GM10847 (cell line): ENCODE results near the gene FARP1.

ENCODE experiments used
- POLR2A ChIP-seq: IDR thresholded peaks from 2 replicates; pipeline ENCODE4 v1.6.1; 2011; ENCODE audit not compliant: insufficient read length; ENCODE audit errors: extremely low read depth

Gene FARP1

DNA sequence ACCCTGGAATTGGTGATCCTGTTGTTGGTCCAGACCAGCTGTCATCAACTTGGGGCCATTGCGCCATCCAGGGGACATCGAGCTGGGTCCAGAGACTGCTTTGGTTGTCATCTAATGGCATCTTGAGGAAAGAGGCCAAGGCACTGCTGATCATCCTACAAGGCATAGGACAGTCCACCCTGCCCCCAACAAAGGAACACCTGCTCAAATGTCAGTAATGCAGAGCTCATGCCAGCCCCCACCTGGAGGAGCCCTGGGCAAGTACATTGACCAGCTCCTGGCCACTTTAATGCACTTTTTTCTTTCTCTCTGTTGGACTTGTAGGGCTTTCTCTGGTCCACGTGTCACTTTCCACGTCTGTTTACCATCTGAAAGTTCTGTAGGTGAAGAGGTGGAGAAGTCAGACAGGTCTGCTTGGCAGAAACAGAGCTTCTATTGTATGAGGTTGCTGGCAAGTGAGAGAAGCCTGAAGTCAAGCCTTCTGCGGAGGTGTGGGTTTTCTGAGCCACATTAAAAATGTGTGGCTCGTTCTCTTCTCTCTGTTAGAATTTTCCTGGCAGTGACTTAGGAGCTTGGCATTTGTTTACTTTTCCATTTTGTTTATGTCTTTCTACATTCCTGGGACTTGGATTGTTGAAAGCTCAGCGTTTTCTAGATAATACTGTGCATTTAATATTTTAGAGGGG, 158.2 kb downstream of the FARP1 start:
- TF ChIP-seq POLR2A: no peak

DNA sequence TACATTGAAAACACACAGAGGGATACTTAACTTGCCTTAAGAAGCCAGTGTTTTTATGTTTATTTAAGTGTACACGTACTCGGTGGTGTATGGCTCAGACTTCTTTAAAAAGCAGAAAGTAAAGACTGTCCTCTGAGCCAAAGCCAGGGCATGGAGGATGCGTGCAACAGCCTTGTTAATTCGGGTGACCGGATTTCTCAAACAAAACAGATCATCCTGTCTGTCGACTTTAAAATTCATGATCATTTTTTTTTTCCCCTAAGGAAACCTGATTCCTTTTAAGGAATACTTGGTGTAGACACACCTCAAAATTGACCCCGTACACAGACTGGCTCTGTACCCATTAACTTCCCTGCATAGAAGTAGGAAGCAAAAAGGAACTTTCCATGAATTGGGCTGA, 158.8 kb downstream of the FARP1 start:
- TF ChIP-seq POLR2A: no peak

DNA sequence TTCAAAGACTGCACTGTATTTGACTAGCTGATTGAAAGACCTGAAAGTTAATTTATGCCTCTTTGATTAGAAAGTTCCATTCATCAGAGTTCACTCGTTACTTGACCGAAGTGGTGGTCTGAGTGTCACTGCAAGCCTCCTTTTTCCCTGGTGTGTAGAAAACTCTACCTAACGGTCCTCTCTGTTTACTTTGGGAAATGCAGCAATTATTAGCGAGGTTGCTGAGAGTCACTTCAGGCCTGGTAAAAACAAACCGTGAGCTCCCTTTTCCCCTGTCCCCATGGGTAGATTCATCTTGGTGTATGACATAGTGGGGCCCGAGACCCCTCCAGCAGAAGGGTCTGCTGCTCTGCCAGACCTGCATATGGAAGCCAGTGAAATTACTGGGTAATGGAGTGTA, 161.0 kb downstream of the FARP1 start:
- TF ChIP-seq POLR2A: no peak

DNA sequence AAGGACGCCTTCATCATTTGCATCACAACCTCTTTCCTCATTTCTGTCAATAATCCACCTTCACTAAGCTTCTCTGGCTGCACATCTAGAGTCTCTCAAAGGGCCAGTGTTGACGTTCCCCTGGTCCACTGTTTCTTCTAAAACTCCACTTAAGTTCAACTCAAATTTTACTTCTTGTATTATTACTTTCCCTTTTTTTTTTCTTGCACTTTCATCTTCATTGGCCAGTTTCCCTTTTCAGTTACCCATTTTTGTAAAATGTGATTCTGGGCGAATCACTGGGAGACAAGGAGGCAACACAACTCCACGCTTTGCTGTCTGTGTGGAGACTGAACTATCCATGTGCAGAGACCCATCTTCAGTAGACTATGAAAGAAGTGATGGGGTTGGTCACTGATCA, 162.8 kb downstream of the FARP1 start:
- TF ChIP-seq POLR2A: no peak

DNA sequence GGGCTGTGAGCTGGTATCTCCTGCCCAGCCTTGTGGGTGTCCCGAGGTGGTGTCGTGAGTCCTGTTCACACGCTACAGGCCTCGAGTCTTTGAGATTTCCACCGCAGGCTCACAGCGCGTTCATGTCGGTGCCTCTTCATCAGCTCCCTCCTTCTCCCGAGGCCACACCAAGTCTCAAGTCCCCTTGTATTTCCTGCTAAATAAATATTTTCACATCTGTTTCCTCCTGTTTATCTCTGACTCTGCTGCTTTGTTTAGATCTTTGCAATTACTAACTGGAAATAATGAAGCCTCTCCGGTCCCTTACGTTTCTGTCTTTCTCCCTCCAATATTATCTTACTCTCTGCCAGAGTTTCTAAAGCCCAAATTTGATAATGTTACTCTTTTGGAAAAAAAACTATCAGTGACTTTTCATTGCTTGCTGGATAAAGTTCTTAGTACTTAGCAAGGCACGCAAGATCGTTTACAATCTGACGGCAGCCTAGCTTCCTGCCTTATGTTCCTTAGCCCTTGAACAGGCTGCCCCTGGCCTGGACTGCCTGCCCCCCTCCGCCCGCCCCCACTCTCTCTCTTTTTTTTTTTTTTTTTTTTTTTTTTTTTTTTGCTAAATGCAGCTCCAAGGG, 164.7 kb downstream of the FARP1 start:
- no peak for TF ChIP-seq POLR2A

DNA sequence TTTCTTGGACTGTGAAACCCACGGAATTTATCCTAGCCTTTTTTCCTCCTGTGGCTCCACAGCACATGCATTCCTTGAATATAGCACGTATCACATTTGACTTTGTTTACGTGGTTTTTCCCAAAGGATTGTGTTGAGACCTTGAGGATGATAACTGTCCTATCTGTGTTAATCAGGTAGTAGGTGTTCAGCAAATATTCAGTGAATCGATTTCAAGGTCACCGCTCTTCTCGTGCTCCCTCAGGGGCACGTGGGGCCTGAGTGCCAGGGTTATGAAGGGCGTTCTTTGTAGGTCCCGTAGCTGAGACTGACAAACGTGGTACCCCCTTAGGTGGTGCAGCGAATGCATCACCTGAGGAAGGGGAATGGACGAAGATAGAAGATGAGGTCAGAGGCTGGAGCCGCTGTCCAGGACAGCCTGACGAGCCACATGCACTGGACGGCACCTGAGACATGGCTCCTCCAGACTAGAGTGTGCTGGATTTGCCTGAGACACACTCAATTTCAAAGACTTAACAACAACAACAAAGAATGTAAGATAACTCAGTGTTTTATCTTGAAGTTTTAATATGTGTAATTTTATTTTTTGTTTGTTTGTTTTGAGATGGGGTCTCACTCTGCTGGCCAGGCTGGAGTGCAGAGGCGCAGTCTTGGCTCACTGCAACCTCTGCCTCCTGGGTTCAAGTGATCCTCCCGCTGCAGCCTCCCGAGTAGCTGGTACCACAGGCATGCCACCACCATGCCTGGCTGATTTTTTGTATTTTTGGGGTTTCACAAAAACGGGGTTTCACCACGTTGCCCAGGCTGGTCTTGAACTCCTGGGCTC, 165.4 kb downstream of the FARP1 start:
- TF ChIP-seq POLR2A: no peak

DNA sequence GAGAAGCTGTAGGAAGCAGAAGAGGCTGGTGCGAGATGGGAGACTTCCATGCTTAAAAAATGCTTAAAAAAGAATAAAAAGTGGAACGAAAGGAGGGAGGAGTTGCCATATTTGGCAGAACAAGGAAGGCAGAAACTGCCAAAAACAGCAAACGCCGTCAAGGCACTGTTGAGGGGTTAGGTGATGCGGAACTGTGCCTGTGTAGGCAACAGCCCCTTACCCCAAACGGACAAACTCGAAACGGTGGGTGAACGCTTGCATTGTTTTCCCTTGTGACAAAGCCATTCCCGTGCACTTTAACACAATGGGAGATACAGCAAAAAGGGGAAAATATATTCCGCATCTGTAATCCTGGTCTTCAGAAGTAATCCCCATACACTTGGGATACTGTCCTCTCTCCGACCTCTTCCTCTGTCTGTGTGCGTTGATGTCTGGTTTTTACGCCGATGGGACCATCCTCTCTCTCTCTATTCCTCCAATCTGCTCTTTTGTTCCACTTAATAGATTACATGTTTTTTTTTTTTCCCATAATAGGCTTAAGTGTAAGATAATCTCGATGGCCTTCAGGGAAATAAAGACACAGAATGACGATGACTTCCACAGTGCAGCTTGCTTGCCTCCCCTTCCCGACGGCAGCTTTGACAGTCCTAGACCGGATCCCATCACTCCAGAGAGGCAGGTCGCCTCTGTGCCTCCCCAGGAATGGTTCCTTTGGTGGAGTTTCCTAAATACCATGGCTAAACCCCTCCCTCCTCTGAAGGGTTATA, 166.9 kb downstream of the FARP1 start:
- no peak for TF ChIP-seq POLR2A

DNA sequence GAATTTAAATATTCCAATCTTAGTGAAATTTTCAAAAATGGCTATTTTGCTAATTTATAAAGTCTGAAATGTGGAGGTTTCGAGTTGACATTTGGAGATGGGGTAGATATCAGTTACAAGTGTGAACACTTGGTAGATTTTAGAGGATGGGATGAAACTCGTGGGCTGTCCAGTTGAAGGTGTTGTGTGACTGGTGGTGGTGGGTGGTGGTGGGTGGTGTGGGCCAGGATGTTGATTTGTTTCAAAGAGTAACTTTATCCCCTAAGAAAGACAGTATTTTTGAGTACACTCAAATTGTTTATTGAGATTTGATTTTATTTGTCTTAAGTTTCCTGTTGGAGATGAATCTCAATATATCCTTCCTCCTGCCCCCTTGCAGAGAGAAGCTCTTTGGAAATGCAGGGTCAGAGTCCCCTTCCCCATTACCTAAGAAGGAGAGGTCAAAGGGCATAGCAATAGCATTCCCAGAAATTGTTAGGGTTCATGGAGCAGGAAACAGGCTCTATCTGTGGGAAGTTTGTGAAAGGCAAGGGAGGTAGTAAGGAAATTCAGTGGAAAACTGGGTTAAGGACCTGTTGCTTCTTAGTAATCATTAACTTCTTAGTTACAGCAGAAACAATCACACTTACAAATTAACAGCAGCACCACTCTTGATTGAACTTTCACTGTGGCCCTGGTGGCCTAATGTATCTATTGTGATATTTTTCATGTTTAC, 167.7 kb downstream of the FARP1 start:
- TF ChIP-seq POLR2A: no peak

DNA sequence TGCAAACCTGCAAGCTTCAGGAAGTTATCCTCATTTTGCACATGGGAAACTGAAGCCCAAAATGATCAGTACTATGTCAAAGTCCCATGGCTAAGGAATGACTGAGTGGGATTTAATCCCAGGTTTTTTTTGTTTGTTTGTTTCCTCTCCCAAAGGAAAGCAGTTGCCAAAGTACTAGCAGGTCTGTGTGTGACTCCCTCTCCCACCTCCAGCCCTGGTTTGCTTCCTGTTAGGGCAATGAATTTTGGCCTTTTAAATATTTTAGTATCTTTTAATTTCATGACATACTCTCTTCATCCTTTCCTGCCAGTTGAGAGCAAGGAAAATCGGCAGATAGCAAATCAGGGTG, 168.3 kb downstream of the FARP1 start:
- no peak for TF ChIP-seq POLR2A

DNA sequence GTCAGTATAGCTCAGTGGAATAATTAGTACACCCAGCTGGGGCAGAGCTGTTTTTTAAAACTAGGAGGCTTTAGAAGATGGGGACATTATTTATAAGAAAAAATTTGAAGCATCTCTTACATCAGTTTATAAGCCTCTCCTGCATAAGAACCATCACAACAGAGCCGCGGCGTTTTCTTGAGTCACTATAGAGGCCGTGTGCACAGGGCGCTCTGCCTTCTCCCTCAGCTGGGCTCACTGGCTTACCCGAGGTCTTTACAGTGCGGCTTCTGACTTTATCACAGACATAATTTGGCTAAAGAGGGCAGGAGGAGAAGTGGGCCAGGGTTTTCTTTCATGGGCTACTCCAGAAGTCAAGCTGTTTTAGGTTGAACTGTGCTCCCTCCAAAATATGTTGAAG, 169.7 kb downstream of the FARP1 start:
- TF ChIP-seq POLR2A: no peak

DNA sequence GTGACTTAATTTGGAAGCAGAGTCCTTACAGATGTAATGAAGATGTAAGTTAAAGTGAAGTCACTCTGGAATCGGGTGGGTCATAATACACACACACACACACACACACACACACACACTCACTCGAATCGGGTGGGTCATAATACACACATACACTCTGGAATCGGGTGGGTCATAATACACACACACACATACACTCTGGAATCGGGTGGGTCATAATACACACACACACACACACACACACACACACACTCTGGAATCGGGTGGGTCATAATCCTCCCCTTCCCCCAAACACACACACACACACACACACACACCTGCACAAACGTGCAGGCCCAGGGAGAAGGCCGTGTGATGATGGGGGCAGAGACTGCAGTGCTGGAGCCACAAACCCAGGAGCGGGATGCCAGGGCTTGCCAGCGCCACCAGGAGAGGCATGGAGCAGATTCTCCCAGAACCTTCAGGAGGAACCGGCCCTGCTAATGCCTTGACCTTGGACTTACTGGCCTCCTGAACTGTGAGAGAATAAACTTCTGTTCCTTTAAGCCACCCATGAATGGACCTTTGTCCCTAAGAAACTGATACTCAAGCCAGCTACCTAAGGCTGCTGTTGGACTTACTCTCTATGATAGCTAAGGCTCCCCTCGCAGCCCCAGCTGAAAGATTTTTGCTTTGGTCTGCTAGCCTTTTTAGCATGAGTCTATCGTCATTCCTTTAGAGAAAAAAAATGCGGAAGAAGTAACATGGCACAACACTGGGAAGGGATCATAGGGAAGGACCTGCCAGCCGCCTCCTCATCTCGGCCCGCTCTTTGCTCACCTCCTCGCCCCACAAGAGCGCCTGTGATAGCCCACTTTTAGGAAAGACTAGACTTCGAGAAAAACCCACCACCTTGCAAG, 170.4 kb downstream of the FARP1 start:
- TF ChIP-seq POLR2A: no peak

DNA sequence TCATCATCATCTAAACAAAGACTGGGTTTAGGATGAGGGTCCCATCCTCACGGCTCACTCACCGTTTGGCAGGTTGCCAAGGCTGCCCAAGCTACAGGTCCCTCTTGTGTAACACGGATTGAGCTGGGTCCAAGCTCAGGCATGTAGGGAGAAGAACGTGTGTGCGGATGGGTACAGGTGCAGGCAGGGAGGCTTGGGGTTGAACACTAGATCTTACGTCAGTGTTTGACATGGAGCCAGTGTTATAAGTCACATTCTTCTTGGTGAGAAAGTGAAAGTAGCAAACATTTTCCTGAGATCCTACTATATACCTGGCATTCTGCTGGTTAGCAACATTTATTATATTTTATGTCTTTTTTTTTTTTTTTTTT, 171.0 kb downstream of the FARP1 start:
- no peak for TF ChIP-seq POLR2A

DNA sequence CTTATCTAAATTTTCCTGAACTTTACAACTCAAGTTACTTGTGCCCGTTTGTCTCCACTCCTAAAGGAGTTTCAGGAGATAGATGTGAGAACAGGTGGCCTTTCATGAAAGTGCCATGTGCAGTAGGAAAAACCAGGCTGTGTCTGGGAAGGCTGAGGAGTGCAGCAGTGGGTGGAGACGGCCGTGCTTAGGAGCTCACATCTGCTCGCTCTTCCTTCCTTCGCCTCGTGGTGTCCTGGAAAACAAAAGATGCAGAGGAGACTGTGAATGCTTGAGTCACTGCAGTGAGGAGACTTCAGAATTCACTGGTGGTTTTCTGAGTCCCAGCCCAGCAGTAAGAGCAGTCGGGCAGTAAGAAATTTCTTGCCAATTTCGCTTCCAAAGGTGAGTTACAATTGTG, 172.6 kb downstream of the FARP1 start:
- TF ChIP-seq POLR2A: no peak

DNA sequence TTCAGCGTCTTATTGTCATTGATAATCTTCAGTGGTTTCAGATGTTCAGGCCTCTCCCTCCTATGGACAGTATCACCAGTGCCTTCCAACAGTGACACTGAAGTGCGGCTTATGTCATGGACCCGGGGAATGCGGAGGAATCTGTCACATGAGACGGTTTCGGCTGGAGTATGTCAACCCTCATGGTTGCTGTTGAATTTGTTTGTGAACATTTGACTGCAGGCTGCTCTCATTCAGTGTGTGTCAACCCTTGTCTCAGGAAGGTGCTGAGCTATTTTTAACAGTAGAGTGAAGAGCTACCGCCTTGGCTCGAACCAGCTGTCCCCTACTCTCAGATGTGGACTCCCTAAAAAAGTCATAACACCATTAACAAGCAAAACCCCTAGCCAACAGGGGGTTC, 173.0 kb downstream of the FARP1 start:
- no peak for TF ChIP-seq POLR2A
